HT1080 (cell line): Measurements from ENCODE around the gene ENO4. TPM values are rescaled to one million over a fixed set of nuclear protein-coding genes. Genes with fewer than 3 reads are reported as not detected.

Source experiments
- DNase-seq: peaks from one replicate; pipeline ENCODE4 v3.0.0-alpha.2; 2015; ENCODE audit warnings: low read depth
- total RNA-seq: library from RNA; depleted of rRNA; stranded (reverse); fragments of >200 nt; shearing (Covaris generic); gene quantifications from 2 replicates; pipeline ENCODE4 v1.2.3, GENCODE V29; 2014; rRNA removed

The ENO4 gene
- total RNA-seq, 1 experiment from 2014 or later: not detected

DNA sequence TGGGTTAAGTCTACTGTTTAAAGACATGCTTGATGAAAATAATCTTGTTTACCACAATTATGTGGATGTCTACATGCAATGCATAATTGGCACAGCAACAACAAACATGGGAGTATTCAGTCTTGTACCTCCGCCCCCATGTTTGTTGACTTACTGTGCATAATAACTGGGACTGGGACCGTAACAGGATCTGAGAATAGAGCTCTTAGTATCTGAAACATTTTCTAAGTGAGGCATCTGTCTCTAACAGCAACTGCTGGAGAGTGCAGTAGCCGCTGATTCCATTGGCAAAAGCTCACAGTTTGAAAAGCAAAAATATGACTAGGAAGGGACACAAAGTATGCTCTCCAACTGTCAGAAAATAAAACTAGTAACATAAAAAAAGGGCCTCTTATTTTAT is 61.6 kb downstream of the ENO4 start:
- DNase-seq: no peak

GRCh38 chr10:116912162-116912561 is 62.9 kb downstream of the ENO4 start:
- no peak for DNase-seq

DNA sequence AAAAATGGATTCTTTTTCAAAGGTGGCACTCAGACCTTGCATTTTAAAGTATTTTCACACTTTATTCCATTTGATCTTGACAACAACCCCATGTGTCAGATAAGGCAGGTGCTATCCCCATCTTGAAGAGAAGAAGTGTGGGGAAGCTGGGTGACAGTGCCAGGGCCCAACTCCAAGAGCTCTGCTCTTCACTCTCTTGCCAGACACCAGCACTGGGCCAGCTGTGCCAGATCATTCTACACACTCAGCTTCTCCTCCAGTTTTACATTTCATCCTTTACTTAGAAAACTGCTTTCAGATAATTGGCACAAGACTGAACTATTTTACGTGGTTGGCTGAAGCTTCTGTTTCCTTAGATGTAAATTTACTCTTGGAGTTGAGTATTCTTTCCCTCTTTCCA is 64.4 kb downstream of the ENO4 start:
- no peak for DNase-seq

DNA sequence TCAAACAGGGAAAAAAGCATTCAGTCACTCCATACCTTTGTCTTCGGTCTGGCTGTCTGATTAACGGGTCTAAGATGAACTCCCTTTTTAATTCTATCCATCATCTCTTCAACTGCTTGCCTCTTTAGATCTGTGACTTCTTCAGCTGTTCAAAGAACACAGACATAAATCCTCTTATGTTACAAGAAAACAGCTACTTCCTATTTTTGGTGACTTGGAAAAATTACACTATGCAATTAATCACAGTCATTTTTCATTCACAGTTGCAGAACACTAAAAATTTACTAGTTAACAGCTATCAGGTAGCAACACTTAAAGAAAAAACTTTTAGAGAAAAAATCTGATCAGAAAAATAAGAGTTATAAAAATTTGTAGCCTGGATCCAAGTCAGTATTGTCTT is 66.0 kb downstream of the ENO4 start:
- no peak for DNase-seq

DNA sequence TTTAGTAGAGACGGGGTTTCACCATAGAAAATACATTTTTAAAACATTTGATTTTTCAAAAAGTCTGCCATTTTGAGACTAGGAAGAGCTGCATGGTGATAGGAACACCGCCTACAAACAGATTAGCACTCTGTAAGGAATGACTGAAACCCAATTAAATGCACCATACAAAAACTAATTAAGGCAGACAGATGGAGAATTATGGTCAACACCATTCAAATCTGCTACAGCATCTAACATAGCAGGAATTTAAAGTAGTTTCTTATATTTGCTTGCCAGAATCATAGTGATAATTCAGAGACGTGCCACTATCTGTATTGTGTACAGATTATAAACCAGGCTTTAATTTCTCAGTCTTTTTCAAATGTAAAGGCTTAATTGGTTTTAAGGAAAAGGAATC is 68.2 kb downstream of the ENO4 start:
- DNase-seq: no peak

DNA sequence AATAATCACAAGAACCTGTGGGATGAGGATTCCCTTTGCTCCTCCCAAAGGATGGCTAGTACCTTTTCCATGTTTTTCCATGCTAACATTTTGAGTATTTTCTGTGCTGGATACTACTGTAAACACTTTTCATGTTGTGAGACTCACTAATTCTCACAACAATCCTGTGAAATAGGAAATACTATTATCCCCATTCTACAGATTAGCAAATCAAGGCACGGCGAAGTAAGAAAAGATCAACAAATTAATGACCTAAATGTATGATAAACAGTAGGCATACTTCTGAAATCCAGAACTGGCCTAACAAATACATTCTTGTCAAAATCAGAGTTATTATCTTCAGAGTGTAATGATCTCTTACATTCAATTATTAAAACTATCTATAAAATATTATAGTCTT is 69.3 kb downstream of the ENO4 start:
- DNase-seq: no peak

DNA sequence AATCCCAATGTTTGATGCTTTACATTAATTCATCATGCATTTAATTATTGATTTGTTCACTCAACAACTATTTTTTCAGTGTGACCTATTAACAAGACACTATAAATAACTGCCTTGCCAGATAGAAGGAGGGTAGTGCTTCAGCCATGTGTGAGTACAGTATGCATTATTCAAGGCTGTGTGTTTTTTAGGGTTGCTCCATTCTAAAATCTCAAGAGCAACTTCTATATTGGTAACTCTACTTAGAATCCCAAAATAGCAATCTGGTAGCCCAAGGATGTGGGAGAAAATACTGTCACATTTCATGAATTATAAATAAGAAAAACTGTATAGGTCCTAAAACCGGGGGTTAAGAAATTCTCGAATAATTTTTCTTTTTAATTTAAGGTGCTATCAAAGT is 69.9 kb downstream of the ENO4 start:
- DNase-seq: no peak

DNA sequence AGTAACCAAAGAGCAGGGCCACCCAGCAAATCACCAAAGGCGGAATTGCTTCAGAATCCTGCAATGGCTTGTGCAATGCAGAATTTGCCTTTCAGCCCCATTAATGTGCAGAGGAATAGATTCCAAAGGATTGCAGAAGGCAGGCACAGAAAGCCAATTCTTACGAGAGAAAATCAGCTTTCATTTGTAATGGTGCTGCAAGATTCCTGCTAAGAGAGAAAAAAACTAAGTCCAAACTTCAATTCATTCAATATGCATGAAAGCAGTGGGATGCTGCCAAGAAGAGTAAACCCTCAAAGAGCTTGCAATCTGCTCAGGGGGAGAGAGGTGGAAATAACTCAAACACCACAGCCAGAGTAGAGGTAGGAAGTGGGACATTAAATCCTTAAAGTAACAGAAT is 70.4 kb downstream of the ENO4 start:
- DNase-seq: no peak

- DNase-seq: no peak
Measured at GRCh38 chr10:116925056-116925455, 75.8 kb downstream of the ENO4 start.

DNA sequence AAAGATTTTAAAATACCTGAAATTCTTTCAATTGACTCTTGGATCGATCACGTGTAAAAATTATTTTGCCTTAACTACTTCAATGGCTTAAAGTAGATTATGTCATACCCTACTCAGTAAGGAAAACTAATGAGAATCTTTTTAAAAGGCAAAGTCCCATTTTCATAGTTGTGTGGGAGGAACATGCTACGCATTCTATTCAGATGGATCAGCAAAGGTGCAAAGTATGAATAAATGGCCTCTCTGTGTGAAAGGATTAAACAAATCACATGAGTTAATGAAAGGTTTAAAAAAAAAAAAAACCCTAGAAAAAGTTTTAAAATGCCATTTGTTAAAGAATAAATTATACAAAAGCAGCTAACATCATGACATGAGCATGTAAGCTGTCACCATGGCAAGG is 77.1 kb downstream of the ENO4 start:
- DNase-seq: no peak

DNA sequence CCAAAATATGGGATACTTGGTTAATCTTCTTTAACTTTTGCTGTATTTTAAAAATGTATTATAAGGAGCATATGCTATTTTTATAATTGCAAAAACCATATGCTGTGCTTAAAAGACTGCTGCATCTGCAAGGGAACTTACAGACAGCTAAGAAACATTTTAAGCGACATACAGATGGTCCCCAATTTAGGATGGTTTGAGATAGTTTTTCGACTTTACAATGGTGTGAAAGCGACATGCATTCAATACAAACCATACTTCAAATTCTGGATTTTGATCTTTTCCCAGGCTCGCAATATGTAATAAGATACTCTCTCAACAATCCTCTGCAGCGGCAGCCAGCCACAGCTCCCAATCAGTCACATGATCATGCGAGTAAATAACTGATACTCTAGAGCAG is 82.5 kb downstream of the ENO4 start:
- DNase-seq: no peak

Other genes with a start within 250 kb of the ENO4 start
- not detected in 2 replicates for gene PNLIPRP2, start 228.5 kb upstream of the ENO4 start, total RNA-seq
- gene HSPA12A, start 106.9 kb upstream of the ENO4 start, total RNA-seq: 3.4 and 3.7 TPM in 2 replicates
- gene SHTN1, start 155.7 kb downstream of the ENO4 start, total RNA-seq: 3.9 and 7.1 TPM in 2 replicates